Gastroesophageal sphincter (tissue), 4 donors: Measurements from ENCODE around the gene KCNK4. TPM values are rescaled to one million over a fixed set of nuclear protein-coding genes. Genes with fewer than 3 reads are reported as not detected.

Experiments used
- ATAC-seq: fragments of 150-250 bp; one replicate; pipeline ENCODE4 v1.9.1; 2016; ENCODE audit warnings: mild to moderate bottlenecking, moderate library complexity
- H3K27ac ChIP-seq, 4 donors: fragments of 200-600 bp; sonication (generic) in 3 of 4; 1 replicate in 3 of 4; 2 replicates in 1 of 4; pipeline ENCODE4 v1.5.1; 2016 to 2019
- H3K27me3 ChIP-seq: fragments of 200-600 bp; sonication (generic); one replicate; pipeline ENCODE4 v1.5.1; 2019
- H3K36me3 ChIP-seq, 2 donors: fragments of 200-600 bp; sonication (generic); one replicate each; pipeline ENCODE4 v1.5.1; 2019; ENCODE audit warnings: control low read depth in 1 of 2
- H3K4me1 ChIP-seq, 3 donors: fragments of 200-600 bp; sonication (generic); 1 replicate in 2 of 3; 2 replicates in 1 of 3; pipeline ENCODE4 v1.5.1; 2016 to 2019; ENCODE audit warnings: control low read depth in 2 of 3
- H3K4me3 ChIP-seq, 2 donors: fragments of 200-600 bp; sonication (generic); one replicate each; pipeline ENCODE4 v1.5.1; 2019; ENCODE audit warnings: mild to moderate bottlenecking in 1 of 2, moderate library complexity in 1 of 2
- H3K9me3 ChIP-seq, 3 donors: fragments of 200-600 bp; sonication (generic); one replicate each; pipeline ENCODE4 v1.5.1; 2017 to 2019; ENCODE audit warnings: control low read depth in 2 of 3
- EP300 ChIP-seq: sonication (generic); formaldehyde crosslinking; IDR thresholded peaks from one replicate; pipeline ENCODE4 v1.6.1; 2017; ENCODE audit warnings: antibody characterized with exemption, mild to moderate bottlenecking
- POLR2A ChIP-seq, 2 donors: fragments of 450-650 bp; IDR thresholded peaks; one replicate each; pipeline ENCODE4 v1.6.1; 2017; ENCODE audit warnings: antibody characterized with exemption in 2 of 2, mild to moderate bottlenecking in 2 of 2, moderate library complexity in 1 of 2
- POLR2AphosphoS5 ChIP-seq: sonication (generic); formaldehyde crosslinking; IDR thresholded peaks from one replicate; pipeline ENCODE4 v1.6.1; 2017; ENCODE audit warnings: antibody characterized with exemption
- WGBS, 2 donors: methylation state at CpG; one replicate each; pipeline ENCODE4 v1.1.5; 2018; ENCODE audit warnings: low coverage in 1 of 2; 5-methylcytosine and 5-hydroxymethylcytosine counted together
- total RNA-seq, 4 donors: library from RNA; depleted of rRNA; stranded (reverse); fragments of >200 nt; gene quantifications; one replicate each; pipeline ENCODE4 v1.1.0, GENCODE V29; 2016
- TF ChIP-seq, protein P1 (sequence below), 4 experiments: fragments of 200-600 bp in 2 of 4; fragments of 450-650 bp in 2 of 4; sonication (generic) in 1 of 4; IDR thresholded peaks; one replicate each; pipeline ENCODE4 v1.5.1; 2017 to 2019; ENCODE audit warnings: antibody characterized with exemption in 4 of 4, mild to moderate bottlenecking in 2 of 4, moderate library complexity in 2 of 4

Gene KCNK4
- total RNA-seq, 4 donors from 2014 or later: 0.31 TPM; not detected in 3

DNA sequence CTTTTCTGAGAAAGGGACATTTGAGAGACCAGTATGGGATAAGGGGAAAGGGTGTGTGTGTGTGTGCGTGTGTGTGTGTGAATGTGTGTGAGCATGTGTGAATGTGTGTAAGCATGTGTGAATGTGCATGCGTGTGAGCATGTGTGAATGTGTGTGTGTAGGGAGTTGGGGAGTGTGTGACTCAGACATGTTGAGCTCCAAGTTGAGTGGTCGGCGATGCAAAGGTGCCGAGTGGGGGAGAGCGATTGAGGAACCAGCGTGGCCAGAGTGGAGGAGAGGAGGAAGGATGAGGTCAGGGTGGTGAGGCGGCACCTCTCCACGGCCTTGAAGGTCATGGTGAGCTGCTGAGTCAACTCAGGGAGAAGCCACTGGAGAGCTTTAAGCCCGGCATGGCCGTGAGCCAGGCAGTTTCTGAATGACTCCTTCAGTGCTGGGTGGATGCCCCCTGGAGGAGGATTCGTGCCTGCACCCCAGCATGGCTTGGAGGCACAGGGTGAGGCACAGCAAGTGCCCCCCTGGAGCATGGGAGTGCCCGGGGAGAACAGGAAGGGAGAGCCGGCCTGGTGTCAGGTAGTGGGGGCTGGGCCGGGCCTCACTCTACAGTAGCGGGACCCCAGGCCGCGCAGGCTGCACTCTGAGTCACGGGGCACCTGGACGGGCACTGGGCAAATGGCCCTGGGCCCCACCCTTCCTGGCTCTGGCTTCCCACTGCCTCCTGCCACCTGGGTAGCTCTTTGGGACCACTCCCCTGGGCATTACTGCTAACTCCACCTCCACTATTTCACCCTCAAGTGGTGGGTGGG lies 40.7 kb downstream of the KCNK4 start:
- H3K36me3 ChIP-seq: no peaks in the 10 kb centered on the region
- no peaks in the 10 kb centered on the region for H3K9me3 ChIP-seq
- TF ChIP-seq, protein P1, sequence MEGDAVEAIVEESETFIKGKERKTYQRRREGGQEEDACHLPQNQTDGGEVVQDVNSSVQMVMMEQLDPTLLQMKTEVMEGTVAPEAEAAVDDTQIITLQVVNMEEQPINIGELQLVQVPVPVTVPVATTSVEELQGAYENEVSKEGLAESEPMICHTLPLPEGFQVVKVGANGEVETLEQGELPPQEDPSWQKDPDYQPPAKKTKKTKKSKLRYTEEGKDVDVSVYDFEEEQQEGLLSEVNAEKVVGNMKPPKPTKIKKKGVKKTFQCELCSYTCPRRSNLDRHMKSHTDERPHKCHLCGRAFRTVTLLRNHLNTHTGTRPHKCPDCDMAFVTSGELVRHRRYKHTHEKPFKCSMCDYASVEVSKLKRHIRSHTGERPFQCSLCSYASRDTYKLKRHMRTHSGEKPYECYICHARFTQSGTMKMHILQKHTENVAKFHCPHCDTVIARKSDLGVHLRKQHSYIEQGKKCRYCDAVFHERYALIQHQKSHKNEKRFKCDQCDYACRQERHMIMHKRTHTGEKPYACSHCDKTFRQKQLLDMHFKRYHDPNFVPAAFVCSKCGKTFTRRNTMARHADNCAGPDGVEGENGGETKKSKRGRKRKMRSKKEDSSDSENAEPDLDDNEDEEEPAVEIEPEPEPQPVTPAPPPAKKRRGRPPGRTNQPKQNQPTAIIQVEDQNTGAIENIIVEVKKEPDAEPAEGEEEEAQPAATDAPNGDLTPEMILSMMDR (IDR thresholded peaks at IDR 0.05): peak in 3 of 4 experiments; percentile 8 to 46 (median 34)
- TF ChIP-seq EP300: no peak
- no peak overlapping the region for H3K27ac ChIP-seq
- WGBS, 2 donors: 43 to 72% methylated on average over 6 to 10 of the region's 20 CpGs
- peaks cover 0 to 7% (median 0%) of the 10 kb centered on the region in 3 donors for H3K4me1 ChIP-seq
- H3K4me3 ChIP-seq: no peak overlapping the region
- peak; percentile 55 for ATAC-seq
- peaks cover 3% of the 10 kb centered on the region for H3K27me3 ChIP-seq

DNA sequence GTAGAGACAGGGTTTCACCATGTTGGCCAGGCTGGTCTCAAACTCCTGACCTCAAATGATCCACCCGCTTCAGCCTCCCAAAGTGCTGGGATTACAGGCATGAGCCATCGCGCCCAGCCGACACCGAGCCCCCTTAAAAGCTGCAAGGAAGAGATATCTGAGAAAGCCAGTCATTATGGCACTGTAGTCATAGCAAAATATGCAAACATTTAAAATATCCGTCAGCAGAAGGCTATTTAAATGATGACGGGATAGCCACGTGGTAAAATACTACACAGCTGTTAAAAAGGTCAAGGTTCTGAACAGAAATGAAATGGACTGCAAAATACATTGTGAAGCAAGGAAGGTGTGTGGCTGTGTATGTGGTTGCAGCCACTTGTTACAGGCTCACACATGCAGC lies 42.5 kb downstream of the KCNK4 start:
- ATAC-seq: no peak
- Histone ChIP-seq H3K4me1 (peaks cover 0 to 7% (median 0%) of the 10 kb centered on the region in 3 donors), H3K27ac (no peak overlapping the region), H3K9me3 (no peaks in the 10 kb centered on the region), H3K36me3 (no peaks in the 10 kb centered on the region), H3K27me3 (peaks cover 3% of the 10 kb centered on the region), H3K4me3 (no peak overlapping the region)
- TF ChIP-seq POLR2AphosphoS5 (no peak), POLR2A (IDR thresholded peaks at IDR 0.05) (no peak), EP300 (no peak)
- TF ChIP-seq, protein P1 (IDR thresholded peaks at IDR 0.05): no peak
- 75 to 84% methylated on average over 4 to 8 of the region's 8 CpGs for WGBS, 2 donors

DNA sequence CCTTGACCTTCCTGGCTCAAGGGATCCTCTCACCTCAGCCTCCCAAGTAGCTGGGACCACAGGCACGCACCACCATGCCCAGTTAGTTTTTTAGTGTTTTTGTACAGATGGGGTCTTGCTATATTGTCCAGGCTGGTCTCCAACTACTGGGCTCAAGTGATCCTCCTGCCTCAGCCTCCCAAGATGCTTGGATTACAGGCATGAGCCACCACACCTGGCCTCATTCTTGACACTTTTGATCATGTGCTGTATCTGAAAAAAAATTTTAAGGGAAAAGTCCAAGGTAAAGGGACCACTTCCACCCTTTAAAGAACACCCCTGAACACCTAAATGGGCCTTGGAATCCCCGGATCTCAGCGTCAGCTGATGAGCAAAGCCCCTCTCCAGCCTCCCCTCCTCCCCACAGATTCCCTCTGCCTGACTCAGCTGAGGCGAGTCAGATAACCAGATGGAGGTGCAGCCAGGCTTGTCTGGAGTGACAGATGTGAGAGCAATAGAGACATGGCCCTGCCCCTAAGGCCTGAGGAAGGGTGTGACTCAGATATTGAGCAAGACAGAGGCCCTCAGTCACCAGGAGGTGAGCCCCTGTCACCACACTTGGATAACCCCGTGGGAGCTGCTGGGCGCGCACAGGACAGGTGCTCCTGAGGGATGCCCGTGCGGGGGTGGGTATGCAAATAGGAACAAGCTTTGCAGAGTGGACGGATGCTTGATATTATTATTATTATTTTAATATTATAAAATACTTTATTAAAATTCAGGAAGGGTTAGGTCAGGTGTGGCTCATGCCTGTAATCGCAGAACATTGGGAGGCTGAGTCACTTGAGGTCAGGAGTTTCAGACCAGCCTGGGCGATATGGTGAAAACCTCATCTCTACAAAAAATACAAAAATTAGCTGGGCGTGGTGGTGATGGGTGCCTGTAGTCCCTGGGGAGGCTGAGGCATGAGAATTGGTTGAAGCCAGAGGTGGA lies 43.9 kb downstream of the KCNK4 start:
- Histone ChIP-seq H3K4me1 (peaks cover 0 to 7% (median 0%) of the 10 kb centered on the region in 3 donors), H3K27me3 (no peaks in the 10 kb centered on the region), H3K36me3 (no peaks in the 10 kb centered on the region), H3K9me3 (no peaks in the 10 kb centered on the region), H3K4me3 (no peak overlapping the region), H3K27ac (no peak overlapping the region)
- 57 to 67% methylated on average over 9 to 11 of the region's 13 CpGs for WGBS, 2 donors
- ATAC-seq: peak; percentile 44
- TF ChIP-seq, protein P1 (IDR thresholded peaks at IDR 0.05): no peak
- TF ChIP-seq POLR2AphosphoS5 (no peak), POLR2A (IDR thresholded peaks at IDR 0.05) (no peak), EP300 (no peak)

DNA sequence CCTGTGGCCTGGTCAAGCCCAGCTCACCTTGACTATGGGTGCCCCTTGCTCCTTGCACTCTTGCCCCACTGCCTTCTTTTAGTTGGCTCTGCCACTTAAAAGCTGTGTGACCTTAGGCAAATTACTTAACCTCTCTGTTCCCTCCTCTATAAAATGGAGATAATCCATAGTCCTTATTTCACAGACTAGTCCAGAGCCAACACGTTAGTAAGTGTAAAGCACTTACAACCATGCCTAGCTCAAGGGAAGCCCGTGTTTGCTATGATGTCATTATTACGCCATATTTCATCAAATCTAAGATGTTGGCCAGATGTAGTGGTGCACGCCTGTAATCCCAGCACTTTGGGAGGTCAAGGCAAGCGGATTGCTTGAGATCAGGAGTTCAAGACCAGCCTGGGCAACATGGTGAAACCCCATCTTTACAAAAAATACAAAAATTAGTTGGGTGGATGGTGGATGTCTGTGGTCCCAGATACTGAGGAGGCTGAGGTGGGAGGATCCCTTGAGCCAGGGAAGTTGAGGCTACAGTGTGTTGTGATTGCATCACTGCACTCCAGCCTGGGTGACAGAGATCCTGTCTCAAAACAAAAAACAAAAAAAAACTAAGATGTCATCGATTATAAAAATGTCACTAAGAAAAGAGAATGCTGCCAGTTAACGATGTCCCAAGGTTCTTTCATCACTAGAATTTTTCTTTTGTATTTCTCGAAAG lies 46.6 kb downstream of the KCNK4 start:
- Histone ChIP-seq H3K27ac (no peak overlapping the region), H3K4me1 (peaks cover 0 to 15% (median 5%) of the 10 kb centered on the region in 3 donors), H3K36me3 (no peaks in the 10 kb centered on the region), H3K4me3 (no peak overlapping the region), H3K9me3 (no peaks in the 10 kb centered on the region), H3K27me3 (no peaks in the 10 kb centered on the region)
- ATAC-seq: no peak
- WGBS, 2 donors: 66 to 71% methylated on average over 4 to 8 of the region's 8 CpGs
- TF ChIP-seq POLR2AphosphoS5 (no peak), POLR2A (IDR thresholded peaks at IDR 0.05) (no peak)
- TF ChIP-seq, protein P1 (IDR thresholded peaks at IDR 0.05): no peak
